KMS-11 (cell line): Measurements from ENCODE around the gene FBN1.

Experiments used
- H2AFZ ChIP-seq: fragments of 200-600 bp; sonication (generic); 2 replicates; pipeline ENCODE4 v1.6.1; 2016; ENCODE audit warnings: antibody characterized with exemption, mixed run types, low read depth
- H3K27ac ChIP-seq: fragments of 200-600 bp; sonication (generic); 2 replicates; pipeline ENCODE4 v1.6.1; 2016; ENCODE audit warnings: mild to moderate bottlenecking, mixed run types
- H3K27me3 ChIP-seq: fragments of 200-600 bp; sonication (generic); 2 replicates; pipeline ENCODE4 v1.6.1; 2017; ENCODE audit warnings: mild to moderate bottlenecking, low read depth, mixed run types, moderate library complexity; ENCODE audit not compliant: insufficient read depth
- H3K36me3 ChIP-seq: fragments of 200-600 bp; sonication (generic); 2 replicates; pipeline ENCODE4 v1.6.1; 2017; ENCODE audit warnings: mild to moderate bottlenecking, mixed run types; ENCODE audit not compliant: insufficient read depth
- H3K4me1 ChIP-seq: fragments of 200-600 bp; sonication (generic); 2 replicates; pipeline ENCODE4 v1.6.1; 2016; ENCODE audit warnings: mild to moderate bottlenecking, low read depth, mixed run types; ENCODE audit not compliant: poor library complexity, severe bottlenecking
- H3K4me2 ChIP-seq: fragments of 200-600 bp; sonication (generic); 2 replicates; pipeline ENCODE4 v1.7.0; 2016; ENCODE audit warnings: mild to moderate bottlenecking, mixed run types
- H3K4me3 ChIP-seq: fragments of 200-600 bp; sonication (generic); IDR thresholded peaks from 2 replicates; pipeline ENCODE4 v1.6.1; 2017; ENCODE audit warnings: low read depth, low read length, mixed read lengths; ENCODE audit not compliant: insufficient read depth
- H3K79me2 ChIP-seq: fragments of 200-600 bp; sonication (generic); 2 replicates; pipeline ENCODE4 v1.6.1; 2016; ENCODE audit warnings: low read depth, mixed run types; ENCODE audit not compliant: insufficient read depth
- H3K9ac ChIP-seq: fragments of 200-600 bp; sonication (generic); 2 replicates; pipeline ENCODE4 v1.6.1; 2016; ENCODE audit warnings: mild to moderate bottlenecking, mixed run types
- H4K20me1 ChIP-seq: fragments of 200-600 bp; sonication (generic); 2 replicates; pipeline ENCODE4 v1.6.1; 2016; ENCODE audit warnings: mild to moderate bottlenecking, mixed run types; ENCODE audit not compliant: insufficient read depth
- TF ChIP-seq, protein P1 (sequence below): fragments of 200-600 bp; sonication (generic); conservative IDR thresholded peaks from 2 replicates; pipeline ENCODE4 v1.6.1; 2017; ENCODE audit warnings: low read depth, mild to moderate bottlenecking, antibody characterized with exemption, low read length, moderate library complexity, mixed read lengths

Gene FBN1

DNA sequence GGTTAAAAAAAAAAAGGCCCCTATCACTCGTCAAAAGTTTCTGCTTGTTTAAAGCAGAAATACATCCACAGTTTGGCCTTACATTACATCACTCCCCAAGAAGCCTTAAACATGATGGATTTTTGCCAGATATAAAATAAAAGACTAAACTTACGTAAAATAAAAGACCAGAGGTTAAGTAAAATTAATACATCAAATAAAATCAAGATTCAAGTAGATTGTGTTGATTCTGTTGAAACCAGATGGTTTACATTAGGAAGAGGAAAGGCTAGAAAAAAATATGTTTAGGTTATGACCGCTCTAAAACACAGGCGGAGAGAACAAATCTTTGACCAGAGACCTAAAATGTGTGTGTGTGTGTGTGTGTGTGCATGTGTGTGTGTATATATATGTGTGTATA lies 210.2 kb downstream of the FBN1 start:
- Histone ChIP-seq H3K27ac (no peak overlapping the region), H4K20me1 (no peaks in the 10 kb centered on the region), H3K27me3 (no peaks in the 10 kb centered on the region), H3K9ac (no peak overlapping the region), H3K4me3 (no peak overlapping the region), H3K79me2 (no peaks in the 10 kb centered on the region), H3K4me2 (no peak overlapping the region), H3K4me1 (peaks cover 17% of the 10 kb centered on the region), H2AFZ (no peak overlapping the region), H3K36me3 (no peaks in the 10 kb centered on the region)
- TF ChIP-seq, protein P1, sequence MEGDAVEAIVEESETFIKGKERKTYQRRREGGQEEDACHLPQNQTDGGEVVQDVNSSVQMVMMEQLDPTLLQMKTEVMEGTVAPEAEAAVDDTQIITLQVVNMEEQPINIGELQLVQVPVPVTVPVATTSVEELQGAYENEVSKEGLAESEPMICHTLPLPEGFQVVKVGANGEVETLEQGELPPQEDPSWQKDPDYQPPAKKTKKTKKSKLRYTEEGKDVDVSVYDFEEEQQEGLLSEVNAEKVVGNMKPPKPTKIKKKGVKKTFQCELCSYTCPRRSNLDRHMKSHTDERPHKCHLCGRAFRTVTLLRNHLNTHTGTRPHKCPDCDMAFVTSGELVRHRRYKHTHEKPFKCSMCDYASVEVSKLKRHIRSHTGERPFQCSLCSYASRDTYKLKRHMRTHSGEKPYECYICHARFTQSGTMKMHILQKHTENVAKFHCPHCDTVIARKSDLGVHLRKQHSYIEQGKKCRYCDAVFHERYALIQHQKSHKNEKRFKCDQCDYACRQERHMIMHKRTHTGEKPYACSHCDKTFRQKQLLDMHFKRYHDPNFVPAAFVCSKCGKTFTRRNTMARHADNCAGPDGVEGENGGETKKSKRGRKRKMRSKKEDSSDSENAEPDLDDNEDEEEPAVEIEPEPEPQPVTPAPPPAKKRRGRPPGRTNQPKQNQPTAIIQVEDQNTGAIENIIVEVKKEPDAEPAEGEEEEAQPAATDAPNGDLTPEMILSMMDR: no peak

DNA sequence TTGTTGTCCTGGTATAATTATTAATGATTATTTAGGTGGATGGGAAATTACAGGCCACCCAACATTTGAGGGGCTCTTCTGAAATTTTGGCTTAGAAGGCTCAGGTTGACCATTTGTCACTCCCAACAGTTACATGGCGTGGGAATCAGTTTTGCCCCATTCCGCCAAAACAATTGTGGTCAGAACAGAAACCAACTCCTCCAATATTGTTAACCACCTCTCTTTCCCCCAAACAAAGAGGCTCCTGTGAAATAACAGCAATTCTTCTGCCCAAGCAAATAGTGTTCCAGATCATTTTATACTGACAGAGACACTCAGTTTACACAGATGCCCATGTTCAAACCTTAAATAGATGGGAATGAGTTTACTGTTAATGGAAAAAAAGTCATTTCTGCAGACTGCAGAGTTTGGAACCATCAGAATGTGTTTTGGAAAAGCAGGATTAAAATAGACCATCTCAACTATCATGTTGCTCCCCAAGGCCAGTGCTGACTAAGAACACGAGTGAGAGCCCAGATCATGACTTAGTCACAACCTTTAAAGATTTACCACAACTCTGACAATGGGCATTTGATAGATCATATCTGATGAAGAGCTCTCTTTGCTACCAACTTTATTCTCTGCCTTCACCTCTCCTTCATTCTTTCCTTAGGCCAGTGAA lies 212.2 kb downstream of the FBN1 start:
- H3K4me3 ChIP-seq: no peak overlapping the region
- H3K9ac ChIP-seq: no peak overlapping the region
- H3K4me1 ChIP-seq: peaks cover 17% of the 10 kb centered on the region
- H3K27me3 ChIP-seq: no peaks in the 10 kb centered on the region
- H3K36me3 ChIP-seq: no peaks in the 10 kb centered on the region
- TF ChIP-seq, protein P1: no peak
- H3K4me2 ChIP-seq: peak overlapping the region; percentile 29; the same call in 1 of the 2 replicates
- no peak overlapping the region for H2AFZ ChIP-seq
- H3K79me2 ChIP-seq: no peaks in the 10 kb centered on the region
- no peak overlapping the region for H3K27ac ChIP-seq
- no peaks in the 10 kb centered on the region for H4K20me1 ChIP-seq

DNA sequence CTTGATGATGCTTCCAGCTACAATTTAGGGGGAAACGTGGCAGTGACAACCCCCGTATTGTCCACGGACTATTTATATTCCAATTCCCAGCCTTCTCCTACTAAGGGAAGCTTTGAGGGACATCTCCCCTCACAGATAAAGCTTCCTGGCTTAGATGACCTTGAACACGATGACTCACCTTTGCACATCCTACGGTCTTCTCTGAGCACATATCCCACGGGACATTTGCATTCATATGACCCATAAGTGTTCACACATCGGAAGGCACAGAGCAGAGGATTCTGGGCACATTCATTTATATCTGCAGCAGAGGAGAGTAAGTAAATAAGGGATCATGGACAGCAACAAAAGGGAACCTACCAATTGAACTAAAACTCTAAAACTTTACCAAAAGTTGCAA lies 212.8 kb downstream of the FBN1 start:
- Histone ChIP-seq H4K20me1 (no peaks in the 10 kb centered on the region), H3K27ac (no peak overlapping the region), H3K27me3 (no peaks in the 10 kb centered on the region), H3K9ac (no peak overlapping the region), H3K4me3 (no peak overlapping the region), H3K79me2 (no peaks in the 10 kb centered on the region), H3K4me2 (no peak overlapping the region), H2AFZ (no peak overlapping the region), H3K4me1 (peaks cover 17% of the 10 kb centered on the region), H3K36me3 (no peaks in the 10 kb centered on the region)
- TF ChIP-seq, protein P1: no peak

DNA sequence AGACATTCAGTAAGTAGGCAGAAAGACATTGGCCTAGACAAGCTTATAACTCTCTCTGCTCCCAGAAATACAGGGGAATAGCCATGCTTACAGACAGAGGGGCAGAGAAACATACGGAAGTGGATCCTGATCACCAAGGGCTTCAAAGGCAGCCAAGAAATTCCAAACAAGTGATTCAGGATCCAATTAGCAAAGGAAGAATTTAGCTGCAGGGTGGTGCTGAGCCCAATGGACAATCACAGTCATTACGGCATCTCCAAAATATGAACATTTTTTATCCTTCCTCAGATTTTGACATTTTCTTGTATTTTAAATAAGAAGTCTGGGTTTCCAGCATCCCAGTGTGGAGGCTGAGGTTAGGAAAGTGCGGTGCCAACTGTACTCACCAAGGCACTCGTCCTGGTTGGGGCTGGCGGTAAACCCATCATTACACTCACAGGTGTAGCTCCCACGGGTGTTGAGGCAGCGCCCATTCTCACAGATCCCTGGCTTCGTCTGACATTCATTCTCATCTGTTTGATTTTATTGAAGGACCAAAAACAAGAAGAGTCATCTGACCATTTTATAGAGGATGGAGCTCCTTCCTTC lies 217.5 kb downstream of the FBN1 start:
- Histone ChIP-seq H3K4me3 (no peak overlapping the region), H3K27ac (no peak overlapping the region), H2AFZ (no peak overlapping the region), H3K4me2 (no peak overlapping the region), H4K20me1 (no peaks in the 10 kb centered on the region), H3K27me3 (no peaks in the 10 kb centered on the region), H3K79me2 (no peaks in the 10 kb centered on the region), H3K4me1 (peaks cover 3% of the 10 kb centered on the region), H3K36me3 (no peaks in the 10 kb centered on the region), H3K9ac (no peak overlapping the region)
- TF ChIP-seq, protein P1: no peak
